MM.1S (cell line): ENCODE measurements around the gene ZNF691.

ENCODE experiments used
- EZH2 ChIP-seq: fragments of 300-600 bp; sonication (generic); optimal IDR thresholded peaks from 2 replicates; pipeline ENCODE3; 2017; ENCODE audit warnings: low read depth, mild to moderate bottlenecking, antibody characterized with exemption, low read length, mixed read lengths
- EZH2phosphoT487 ChIP-seq: fragments of 300-600 bp; sonication (generic); IDR thresholded peaks from 2 replicates; pipeline ENCODE4 v1.6.1; 2018; ENCODE audit warnings: antibody characterized with exemption, low read length
- TF ChIP-seq, protein P1 (sequence below): fragments of 300-600 bp; sonication (generic); IDR thresholded peaks from 2 replicates; pipeline ENCODE4 v1.5.1; 2016; ENCODE audit warnings: antibody characterized with exemption, low read length, mixed read lengths

DNA sequence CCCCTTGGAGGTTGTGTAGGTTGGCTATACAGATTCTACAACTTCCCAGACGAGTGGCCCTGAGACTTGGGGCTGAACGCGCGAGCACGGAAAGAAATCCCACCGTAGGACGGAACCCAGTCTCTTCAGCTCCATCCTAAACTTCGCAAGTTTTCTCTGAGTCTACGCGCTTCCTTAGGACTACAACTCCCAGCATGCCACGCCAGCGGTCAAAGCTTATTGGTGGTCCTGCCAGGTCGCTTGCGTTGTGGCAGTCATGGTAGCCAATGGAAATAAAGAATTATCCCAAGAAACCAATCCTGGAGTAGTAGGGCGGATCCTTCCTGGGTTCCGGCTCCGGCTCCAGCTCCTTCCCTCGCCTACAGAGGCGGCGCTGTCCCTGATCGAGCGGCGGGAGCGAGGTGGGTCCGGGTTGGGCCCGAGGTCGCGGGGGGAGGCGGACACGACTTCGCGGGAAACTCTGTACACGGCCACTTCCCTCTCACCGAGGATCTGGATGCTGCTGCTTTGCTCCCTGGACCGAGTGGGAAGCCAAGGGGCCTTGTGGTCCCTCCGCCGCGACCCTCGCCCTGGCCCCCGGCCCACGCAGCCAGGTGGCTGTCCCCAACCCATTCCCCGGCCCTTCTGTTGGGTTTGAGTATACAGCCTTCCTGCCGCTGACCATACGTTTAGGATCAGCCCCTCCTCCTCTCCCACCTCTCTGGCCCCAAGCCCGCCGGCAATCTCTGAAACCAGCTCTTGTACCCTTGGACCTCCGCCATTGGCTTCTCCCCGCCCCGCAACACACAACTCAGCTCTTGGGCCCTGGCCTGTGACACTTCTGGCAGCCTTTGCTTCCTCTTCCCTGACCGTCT is at the start of gene ZNF691:
- TF ChIP-seq, protein P1, sequence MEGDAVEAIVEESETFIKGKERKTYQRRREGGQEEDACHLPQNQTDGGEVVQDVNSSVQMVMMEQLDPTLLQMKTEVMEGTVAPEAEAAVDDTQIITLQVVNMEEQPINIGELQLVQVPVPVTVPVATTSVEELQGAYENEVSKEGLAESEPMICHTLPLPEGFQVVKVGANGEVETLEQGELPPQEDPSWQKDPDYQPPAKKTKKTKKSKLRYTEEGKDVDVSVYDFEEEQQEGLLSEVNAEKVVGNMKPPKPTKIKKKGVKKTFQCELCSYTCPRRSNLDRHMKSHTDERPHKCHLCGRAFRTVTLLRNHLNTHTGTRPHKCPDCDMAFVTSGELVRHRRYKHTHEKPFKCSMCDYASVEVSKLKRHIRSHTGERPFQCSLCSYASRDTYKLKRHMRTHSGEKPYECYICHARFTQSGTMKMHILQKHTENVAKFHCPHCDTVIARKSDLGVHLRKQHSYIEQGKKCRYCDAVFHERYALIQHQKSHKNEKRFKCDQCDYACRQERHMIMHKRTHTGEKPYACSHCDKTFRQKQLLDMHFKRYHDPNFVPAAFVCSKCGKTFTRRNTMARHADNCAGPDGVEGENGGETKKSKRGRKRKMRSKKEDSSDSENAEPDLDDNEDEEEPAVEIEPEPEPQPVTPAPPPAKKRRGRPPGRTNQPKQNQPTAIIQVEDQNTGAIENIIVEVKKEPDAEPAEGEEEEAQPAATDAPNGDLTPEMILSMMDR, result peak; percentile 37
- TF ChIP-seq EZH2 (no peak), EZH2phosphoT487 (no peak)
